Fibroblast of gingiva (primary cell): ENCODE measurements around the gene CAMK2N2.

Experiments used
- DNase-seq: peaks from one replicate; pipeline ENCODE4 v3.0.0-alpha.2; 2011; ENCODE audit warnings: low read depth

Gene CAMK2N2

GRCh38 chr3:184261270-184261853 lies at the start of gene CAMK2N2:
TSS of gene CAMK2N2 (minus strand) at chr3:184261553. CDS start at chr3:184261285, 268 bp downstream.
- no peak for DNase-seq

GRCh38 chr3:184308744-184309143 lies 47.4 kb upstream of the CAMK2N2 start:
- DNase-seq = no peak

GRCh38 chr3:184307915-184308314 lies 46.6 kb upstream of the CAMK2N2 start:
- DNase-seq = no peak

- no peak for DNase-seq
Measured at GRCh38 chr3:184306341-184306972, 45.1 kb upstream of the CAMK2N2 start.

GRCh38 chr3:184305577-184305976 lies 44.2 kb upstream of the CAMK2N2 start:
- no peak for DNase-seq

GRCh38 chr3:184300378-184300720 lies 39.0 kb upstream of the CAMK2N2 start:
- no peak for DNase-seq

GRCh38 chr3:184299488-184300377 lies 38.4 kb upstream of the CAMK2N2 start:
- DNase-seq = no peak

- peak; percentile 95 for DNase-seq
Measured at GRCh38 chr3:184298759-184299487, 37.6 kb upstream of the CAMK2N2 start, which contains the start of gene PSMD2. TSS of gene PSMD2 (plus strand) at chr3:184299241. CDS start at chr3:184299267, 26 bp downstream.

GRCh38 chr3:184296616-184297015 lies 35.3 kb upstream of the CAMK2N2 start:
- DNase-seq = no peak

- DNase-seq = no peak
Measured at GRCh38 chr3:184295771-184296170, 34.4 kb upstream of the CAMK2N2 start.

- no peak for DNase-seq
Measured at GRCh38 chr3:184291738-184292445, 30.5 kb upstream of the CAMK2N2 start.

GRCh38 chr3:184291044-184291737 lies 29.8 kb upstream of the CAMK2N2 start:
- DNase-seq = no peak

- DNase-seq = no peak
Measured at GRCh38 chr3:184290331-184290730, 29.0 kb upstream of the CAMK2N2 start.

GRCh38 chr3:184289426-184289938 lies 28.1 kb upstream of the CAMK2N2 start:
- peak; percentile 10 for DNase-seq

GRCh38 chr3:184284696-184285095 lies 23.3 kb upstream of the CAMK2N2 start:
- peak; percentile 63 for DNase-seq

- no peak for DNase-seq
Measured at GRCh38 chr3:184283681-184284080, 22.3 kb upstream of the CAMK2N2 start.

- DNase-seq = no peak
Measured at GRCh38 chr3:184282941-184283340, 21.6 kb upstream of the CAMK2N2 start.

GRCh38 chr3:184277366-184277765 lies 16.0 kb upstream of the CAMK2N2 start:
- no peak for DNase-seq

- DNase-seq = no peak
Measured at GRCh38 chr3:184275961-184276910, 14.9 kb upstream of the CAMK2N2 start, which contains the start of gene ECE2. TSS of gene ECE2 (plus strand) at chr3:184276022. CDS start at chr3:184276154, 132 bp downstream.

- no peak for DNase-seq
Measured at GRCh38 chr3:184275381-184275701, 14.0 kb upstream of the CAMK2N2 start.
